ENCODE data around the gene SUSD6.

DNA sequence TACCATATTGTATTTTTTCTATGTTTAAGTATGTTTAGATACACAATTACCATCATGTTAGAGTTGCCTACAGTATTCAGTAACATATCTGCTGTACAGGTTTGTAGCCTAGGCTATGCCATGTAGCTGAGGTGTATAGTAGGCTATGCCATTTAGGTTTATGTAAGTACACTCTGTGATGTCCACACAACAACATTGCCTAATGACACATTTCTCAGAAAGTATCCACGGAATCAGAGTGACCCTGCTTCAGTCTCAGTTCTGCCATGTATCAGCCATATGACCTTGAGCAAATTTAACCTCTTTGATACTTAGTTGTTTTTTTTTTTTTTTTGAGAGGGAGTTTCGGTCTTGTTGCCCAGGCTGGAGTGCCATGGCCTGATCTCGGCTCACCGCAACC, 12.7 kb downstream of the SUSD6 start:
- TF ChIP-seq, protein P1, sequence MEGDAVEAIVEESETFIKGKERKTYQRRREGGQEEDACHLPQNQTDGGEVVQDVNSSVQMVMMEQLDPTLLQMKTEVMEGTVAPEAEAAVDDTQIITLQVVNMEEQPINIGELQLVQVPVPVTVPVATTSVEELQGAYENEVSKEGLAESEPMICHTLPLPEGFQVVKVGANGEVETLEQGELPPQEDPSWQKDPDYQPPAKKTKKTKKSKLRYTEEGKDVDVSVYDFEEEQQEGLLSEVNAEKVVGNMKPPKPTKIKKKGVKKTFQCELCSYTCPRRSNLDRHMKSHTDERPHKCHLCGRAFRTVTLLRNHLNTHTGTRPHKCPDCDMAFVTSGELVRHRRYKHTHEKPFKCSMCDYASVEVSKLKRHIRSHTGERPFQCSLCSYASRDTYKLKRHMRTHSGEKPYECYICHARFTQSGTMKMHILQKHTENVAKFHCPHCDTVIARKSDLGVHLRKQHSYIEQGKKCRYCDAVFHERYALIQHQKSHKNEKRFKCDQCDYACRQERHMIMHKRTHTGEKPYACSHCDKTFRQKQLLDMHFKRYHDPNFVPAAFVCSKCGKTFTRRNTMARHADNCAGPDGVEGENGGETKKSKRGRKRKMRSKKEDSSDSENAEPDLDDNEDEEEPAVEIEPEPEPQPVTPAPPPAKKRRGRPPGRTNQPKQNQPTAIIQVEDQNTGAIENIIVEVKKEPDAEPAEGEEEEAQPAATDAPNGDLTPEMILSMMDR (IDR thresholded peaks at IDR 0.05) = no peak
- no peak for TF ChIP-seq POLR2A (IDR thresholded peaks at IDR 0.05)
